GM12873 (cell line): ENCODE results near the gene PRKCA.

Source experiments
- TF ChIP-seq, protein P1 (sequence below): IDR thresholded peaks from 2 replicates; pipeline ENCODE4 v1.5.1; 2012; ENCODE audit warnings: low read depth, mild to moderate bottlenecking, moderate library complexity, low read length, control low read depth; ENCODE audit not compliant: insufficient read depth; ENCODE audit errors: missing control alignments

Gene PRKCA

DNA sequence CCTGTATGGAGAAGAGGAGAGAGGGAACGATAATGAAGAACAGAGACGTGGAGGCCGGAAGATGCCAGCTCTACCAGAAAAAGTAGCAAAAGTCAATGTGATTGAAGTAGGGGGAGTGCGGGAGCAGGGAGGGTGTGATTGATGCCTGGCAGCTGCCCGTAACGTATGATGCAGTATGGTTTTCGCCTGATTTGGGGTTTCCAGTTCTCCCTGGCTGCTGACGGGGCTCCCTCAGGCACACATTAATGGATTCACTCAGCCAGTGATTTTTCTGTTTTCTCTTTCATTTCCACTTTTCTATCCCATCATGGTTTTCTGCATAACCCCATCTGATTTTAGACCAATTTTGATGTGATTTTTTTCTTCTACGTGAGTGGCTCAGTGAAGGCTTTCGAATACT, 62.1 kb downstream of the PRKCA start:
- TF ChIP-seq, protein P1, sequence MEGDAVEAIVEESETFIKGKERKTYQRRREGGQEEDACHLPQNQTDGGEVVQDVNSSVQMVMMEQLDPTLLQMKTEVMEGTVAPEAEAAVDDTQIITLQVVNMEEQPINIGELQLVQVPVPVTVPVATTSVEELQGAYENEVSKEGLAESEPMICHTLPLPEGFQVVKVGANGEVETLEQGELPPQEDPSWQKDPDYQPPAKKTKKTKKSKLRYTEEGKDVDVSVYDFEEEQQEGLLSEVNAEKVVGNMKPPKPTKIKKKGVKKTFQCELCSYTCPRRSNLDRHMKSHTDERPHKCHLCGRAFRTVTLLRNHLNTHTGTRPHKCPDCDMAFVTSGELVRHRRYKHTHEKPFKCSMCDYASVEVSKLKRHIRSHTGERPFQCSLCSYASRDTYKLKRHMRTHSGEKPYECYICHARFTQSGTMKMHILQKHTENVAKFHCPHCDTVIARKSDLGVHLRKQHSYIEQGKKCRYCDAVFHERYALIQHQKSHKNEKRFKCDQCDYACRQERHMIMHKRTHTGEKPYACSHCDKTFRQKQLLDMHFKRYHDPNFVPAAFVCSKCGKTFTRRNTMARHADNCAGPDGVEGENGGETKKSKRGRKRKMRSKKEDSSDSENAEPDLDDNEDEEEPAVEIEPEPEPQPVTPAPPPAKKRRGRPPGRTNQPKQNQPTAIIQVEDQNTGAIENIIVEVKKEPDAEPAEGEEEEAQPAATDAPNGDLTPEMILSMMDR, result no peak

DNA sequence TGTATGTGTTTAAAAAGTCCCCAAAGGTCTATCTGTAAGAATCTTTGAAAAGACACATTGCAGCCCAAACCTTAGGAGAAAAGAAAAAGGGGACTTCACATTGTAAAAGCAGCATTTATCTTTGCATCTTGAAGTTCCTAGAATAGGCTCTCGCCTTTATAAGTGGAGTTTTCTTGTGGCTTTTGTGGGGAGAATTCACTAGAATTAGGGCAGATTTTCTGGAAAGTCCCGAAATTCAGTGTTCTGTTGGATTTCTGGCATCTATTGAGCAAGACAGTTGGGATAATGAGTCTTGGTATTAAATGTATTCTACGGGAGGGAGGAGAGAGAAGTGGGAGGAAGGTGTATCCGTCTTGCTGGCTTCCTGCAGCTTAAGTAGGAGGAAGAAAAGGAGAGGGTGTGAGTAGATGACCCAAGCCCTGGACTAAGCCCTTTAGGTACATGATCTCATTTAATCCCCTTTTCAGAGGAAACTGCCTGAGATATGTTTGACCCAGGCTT, 62.6 kb downstream of the PRKCA start:
- TF ChIP-seq, protein P1, result no peak

DNA sequence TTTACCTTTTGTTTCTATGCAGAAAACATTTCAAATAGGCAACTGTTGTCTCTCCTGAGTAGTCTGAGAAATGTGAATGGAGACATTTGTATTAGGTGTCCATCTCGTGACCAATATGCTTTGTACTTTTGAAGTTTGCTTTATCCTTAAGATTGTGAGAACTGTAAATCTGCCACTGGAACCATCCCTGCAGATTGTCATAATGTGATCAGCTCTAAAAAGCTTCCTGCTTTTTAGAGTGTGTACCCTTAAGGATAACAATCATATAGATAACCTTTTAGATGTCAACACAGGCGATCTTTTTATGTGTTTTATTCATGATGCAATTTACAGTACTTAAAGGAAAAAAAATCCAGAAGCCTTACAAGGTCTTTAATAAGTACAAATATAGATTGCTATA, 63.5 kb downstream of the PRKCA start:
- TF ChIP-seq, protein P1, result no peak

DNA sequence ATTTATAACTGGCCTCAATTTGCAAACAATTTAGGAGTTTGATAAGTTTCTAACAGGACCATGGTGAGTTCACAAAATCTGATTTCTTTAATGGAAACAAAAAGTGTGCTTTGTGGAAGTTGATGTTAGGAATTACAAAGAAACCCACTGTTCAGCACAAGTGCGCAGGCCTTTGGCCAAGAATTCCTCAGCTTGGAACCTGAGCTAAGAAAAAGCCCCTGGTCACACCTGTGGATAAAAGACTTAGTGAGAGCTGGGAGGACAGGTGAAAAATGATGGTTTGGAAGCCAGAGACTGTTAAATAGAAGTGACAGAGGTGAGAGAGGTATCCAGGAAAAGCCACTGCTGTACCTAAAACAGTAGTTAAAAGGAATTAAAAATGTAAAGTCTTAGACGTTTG, 64.7 kb downstream of the PRKCA start:
- TF ChIP-seq, protein P1, result no peak

DNA sequence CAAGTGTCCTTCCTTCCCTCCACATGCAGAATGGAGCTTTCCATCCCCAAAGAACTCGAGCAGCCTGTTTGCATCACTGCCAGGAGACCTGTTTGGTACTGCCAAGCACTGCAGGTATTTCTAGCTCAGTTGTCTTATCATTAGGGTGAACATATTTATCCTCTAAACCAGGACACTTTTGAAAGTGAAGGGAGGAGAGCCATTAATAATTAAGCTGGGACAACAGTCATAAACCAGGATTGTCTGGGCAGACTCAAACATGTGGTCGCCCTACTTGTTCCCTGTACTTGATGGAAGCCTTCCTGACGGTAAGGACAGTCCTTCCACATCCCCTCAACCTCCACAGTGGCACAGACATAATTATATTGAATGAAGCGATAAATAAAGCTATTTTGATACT, 67.4 kb downstream of the PRKCA start:
- TF ChIP-seq, protein P1, result no peak

DNA sequence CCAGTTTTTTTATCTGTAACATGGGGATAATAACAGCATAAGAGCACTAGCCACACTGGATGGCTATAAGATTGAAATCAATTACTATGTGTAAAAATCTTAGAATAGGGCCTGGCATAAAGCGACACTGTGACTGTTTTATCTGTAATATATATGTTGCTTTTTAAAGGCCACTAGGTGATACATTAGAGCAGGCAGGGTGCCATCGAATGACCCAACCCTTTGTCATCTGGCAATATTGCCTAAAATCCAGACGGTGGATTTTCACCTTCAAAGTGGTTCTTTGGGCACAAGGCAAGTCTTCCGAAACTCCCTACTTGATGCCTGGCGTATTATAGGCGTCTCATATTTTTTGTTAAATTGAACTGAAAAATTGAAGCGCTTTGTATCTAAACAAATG, 69.1 kb downstream of the PRKCA start:
- TF ChIP-seq, protein P1, result no peak

DNA sequence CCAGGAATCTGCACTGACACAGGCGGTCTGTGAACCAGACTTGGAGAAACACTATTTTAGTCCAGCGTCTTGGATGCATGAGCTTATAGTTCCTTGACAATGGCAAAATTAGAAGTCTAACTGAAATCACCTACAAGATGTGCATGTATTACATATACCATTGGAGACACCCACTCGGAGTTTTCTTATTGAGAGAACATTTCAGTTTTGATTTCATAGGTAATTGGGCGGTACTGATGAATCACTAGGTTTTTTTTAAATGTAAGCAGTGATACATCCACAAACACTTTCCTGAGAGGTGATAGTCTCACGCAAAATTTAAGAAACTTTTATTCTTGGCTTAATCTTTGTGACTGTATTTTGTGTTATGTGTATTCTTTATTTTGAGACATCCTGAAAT, 69.8 kb downstream of the PRKCA start:
- TF ChIP-seq, protein P1, result no peak
